GM10847 (cell line): ENCODE measurements around the gene DUOX1.

Experiments used
- POLR2A ChIP-seq: IDR thresholded peaks from 2 replicates; pipeline ENCODE4 v1.6.1; 2011; ENCODE audit not compliant: insufficient read length; ENCODE audit errors: extremely low read depth

The DUOX1 gene

DNA sequence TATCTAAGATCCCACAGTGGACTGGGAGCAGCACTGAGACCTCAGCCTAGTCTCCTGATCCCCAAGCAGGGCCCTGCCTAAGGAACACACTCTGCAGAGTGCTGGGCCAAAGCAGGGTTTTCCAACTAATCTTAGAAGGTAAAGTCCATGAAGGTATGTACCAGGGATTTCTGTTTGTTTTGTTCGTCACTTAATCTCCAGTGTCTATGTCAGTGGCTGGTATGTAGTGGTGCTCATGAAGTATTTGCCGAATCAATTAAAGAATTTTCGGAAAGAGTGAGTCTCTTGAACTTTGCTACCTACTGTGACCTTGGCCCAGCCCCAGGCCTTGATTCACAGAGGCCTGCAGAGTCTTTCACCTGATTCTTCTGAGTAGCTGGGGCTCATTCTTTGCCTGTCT is 1.7 kb downstream of the DUOX1 start:
- no peak for TF ChIP-seq POLR2A

DNA sequence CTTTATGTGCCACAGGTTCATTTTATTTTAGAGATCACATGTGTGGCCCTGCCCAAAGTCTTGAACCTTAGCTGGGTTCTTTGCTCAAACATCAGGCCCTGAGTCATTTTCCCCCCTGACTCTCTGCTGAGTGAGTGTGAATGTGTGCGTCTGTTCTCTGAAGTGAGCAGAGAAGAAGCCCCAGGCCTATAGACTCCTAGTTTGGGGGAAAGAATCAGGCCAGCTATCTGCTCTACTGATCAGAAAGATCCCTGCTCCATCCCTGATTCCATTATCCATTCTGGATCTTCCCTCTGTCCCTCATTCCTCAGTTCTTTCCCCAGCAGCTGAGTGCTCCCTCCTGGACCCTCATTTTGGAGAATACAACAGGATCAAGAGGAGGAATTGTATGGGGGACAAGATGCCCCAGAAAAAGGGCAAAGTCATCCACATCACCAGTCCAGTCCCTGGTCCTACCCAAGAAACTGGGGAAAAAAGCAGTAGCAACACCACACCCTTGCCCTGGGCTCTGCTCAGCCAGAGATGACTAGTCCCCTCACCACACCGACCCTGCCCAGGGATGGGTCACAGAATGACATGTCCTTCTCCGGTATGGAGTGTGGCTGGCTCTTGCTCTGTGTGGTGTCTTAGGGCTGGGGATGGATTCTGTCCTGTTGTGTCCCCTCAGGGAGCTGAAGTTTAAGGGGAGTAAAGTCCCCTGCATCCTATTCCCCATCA is 3.2 kb downstream of the DUOX1 start:
- TF ChIP-seq POLR2A = no peak

DNA sequence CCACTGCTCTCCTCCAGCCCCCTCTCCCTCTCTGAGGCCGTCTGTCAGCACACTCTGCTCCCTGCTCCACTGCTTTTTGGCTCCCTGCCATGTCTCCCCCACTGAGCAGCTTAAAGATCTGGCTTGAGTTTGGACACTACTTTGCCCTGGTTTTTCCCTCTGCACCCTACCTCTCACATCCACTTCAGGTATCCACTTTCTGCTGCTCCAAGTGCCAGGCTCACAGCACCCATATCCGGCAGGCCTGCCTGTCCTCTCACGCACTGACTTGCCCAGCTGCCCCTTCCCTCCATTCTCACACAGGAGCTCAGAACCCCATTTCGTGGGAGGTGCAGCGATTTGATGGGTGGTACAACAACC is 3.7 kb downstream of the DUOX1 start:
- no peak for TF ChIP-seq POLR2A

DNA sequence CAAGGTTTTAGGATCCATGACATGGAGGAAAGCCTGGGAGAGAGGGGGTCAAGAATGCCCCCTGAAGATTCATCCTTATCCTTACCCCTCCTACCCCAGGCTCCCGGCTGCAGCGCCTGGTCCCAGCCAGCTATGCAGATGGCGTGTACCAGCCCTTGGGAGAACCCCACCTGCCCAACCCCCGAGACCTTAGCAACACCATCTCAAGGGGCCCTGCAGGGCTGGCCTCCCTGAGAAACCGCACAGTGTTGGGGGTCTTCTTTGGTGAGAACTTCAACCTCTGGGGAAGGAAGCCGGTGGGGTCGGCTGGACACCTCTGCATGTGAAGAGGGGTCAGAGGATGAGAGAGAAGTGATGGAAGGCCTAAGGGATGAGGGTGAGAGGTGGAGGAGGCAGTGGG is 4.3 kb downstream of the DUOX1 start:
- no peak for TF ChIP-seq POLR2A

DNA sequence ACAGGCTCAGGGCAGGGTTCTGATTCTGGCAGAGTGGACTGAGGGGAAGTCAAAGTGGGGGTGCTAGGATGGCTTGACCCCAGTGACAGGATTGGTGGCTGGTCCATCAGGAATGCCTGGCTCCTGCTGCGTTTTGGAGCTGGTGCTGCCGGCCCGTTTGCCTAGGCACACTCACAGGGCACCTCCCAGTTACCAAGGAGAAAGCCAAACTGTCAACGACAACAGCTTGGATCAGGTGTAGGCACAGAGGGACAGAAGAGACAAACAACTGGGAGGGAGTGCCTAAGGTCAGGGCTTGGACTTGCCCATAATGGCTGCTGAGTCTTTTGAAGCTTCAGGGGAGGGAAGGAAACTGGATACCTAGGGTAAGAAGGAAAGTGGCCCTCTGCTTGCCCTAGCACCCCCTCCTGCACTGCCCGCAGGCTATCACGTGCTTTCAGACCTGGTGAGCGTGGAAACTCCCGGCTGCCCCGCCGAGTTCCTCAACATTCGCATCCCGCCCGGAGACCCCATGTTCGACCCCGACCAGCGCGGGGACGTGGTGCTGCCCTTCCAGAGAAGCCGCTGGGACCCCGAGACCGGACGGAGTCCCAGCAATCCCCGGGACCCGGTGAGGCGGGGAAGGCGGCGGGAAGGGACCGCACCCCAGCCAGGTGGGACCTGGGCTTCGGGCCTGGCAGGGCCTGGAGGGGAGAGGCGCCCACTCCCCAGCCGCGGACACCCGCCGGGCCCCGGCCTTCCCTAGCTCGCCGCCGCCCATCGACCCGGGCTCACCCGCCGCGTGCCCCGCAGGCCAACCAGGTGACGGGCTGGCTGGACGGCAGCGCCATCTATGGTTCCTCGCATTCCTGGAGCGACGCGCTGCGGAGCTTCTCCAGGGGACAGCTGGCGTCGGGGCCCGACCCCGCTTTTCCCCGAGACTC is 5.1 kb downstream of the DUOX1 start:
- TF ChIP-seq POLR2A = no peak

DNA sequence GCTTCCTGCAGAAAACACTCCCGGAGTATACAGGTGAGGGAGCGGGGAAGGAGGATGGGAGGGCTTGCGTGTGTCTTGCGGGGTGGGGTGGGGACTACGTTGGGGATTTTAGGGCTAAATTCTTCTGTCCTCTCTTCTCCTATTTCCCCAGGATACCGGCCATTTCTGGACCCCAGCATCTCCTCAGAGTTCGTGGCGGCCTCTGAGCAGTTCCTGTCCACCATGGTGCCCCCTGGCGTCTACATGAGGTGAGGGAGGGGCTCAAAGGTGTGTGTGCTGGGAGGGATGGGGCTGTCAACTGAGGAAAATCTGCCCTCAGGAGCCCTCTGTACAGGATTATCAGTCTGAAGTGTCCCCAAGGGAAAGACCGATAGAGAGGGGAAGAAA is 6.6 kb downstream of the DUOX1 start:
- TF ChIP-seq POLR2A = no peak

DNA sequence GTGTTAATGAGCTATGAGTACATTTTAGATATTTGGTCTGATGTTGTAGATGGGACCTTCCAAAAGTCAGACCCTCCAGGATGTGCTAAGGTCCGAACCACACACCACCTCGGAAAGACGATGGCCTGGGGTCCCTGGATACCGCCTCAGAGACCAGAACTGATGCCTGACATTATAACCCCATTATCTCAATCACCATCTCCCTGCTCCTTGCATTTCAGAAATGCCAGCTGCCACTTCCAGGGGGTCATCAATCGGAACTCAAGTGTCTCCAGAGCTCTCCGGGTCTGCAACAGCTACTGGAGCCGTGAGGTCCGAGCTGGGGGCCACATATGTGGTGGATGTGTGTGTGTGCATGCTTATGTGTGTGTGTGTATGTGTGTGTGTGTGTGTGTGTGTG is 7.9 kb downstream of the DUOX1 start:
- TF ChIP-seq POLR2A = no peak

DNA sequence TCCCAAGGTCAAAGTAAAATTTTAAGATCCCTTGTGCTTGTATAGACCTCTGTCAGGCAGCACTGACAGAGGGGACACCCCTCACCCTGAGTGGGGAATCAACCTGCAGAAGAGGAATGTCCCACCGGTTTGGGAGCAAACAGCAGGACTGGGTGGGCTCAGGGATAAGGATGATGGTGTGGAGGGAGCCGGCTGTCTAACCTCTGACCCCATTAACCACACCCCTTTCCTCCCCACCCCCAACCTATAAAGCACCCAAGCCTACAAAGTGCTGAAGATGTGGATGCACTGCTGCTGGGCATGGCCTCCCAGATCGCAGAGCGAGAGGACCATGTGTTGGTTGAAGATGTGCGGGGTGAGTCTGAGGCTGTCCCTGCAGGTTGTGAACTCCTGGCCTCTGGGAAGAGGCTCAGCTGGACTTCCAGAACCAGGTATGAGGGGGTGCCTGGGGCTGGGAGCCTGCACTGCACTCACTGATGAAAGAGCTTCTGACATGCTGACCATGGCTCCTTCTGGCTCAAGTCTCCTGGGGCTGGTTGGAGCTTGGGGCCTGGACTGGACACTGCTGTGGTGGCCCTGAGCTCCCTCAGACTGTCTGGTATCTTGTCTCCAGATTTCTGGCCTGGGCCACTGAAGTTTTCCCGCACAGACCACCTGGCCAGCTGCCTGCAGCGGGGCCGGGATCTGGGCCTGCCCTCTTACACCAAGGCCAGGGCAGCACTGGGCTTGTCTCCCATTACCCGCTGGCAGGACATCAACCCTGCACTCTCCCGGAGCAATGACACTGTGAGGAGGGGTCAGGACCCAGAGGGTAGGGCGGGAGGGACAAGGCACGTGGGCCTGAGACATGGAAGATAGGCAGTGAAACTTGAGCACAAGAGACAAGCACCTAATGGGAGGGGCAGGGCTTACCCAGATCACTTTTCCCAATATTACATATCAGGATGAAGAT is 9.3 kb downstream of the DUOX1 start:
- TF ChIP-seq POLR2A = no peak

DNA sequence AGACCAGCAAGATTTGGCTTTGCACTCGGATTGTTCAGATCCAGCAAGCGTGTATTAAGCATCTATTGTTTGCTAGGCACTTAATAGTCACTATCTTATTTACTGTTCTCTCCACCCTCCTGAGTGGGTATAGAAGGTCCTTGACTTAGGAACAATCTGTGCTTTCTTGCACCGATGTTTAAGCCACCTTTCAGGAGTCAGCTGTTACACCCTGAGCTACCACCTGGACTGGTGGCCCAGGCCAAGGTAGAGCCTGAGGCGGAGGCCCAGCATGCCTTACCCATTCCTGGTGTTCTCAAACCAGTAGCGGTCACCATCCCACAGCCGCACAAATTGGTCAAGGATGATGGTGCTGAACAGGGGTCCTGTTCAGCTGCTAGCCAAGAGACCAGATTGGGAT is 10.0 kb downstream of the DUOX1 start:
- TF ChIP-seq POLR2A = no peak

DNA sequence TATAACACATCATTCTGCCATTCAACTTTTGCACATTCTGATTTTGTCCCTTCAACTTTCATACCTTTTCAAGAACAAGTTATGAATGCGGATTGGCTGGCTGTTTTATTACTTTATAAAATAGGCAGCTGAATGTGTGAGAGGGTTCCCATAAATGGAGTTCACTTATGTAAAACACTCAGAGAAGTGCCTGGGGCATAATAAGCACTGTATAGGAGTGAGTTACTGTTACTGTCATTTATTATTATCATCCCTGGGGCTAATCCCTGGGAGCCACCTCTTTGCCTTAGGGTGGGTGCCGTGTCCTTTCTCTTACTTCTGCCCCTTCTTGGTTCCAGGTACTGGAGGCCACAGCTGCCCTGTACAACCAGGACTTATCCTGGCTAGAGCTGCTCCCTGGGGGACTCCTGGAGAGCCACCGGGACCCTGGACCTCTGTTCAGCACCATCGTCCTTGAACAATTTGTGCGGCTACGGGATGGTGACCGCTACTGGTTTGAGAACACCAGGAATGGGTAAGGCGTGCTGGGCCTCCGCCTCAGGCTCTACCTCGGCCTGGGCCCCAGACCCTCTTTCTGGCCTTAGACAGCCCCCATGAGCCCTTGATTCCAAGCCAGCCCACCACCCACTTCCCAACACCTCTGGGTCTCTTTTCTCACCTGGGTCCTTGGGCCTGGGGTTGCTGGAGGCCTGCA is 10.9 kb downstream of the DUOX1 start:
- no peak for TF ChIP-seq POLR2A

DNA sequence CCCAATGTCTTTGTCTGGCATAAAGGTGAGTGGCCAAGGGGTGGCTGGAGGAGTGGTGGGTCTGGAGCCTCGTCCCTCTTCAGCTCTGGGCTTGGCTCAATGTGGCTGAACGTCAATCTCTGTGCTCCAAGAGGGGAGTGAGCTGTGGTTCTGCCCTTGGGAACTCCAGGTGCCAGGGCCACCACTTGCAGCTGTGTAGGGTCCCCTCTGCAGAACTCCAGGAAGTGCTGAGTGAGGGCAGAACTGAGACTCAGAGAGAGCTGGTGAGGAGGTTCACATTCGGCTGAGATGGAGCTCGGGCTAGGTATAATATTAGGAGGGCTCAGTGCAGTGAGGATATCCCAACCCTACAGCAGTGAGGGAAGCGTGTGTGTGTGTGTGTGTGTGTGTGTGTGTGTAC is 11.6 kb downstream of the DUOX1 start:
- no peak for TF ChIP-seq POLR2A

DNA sequence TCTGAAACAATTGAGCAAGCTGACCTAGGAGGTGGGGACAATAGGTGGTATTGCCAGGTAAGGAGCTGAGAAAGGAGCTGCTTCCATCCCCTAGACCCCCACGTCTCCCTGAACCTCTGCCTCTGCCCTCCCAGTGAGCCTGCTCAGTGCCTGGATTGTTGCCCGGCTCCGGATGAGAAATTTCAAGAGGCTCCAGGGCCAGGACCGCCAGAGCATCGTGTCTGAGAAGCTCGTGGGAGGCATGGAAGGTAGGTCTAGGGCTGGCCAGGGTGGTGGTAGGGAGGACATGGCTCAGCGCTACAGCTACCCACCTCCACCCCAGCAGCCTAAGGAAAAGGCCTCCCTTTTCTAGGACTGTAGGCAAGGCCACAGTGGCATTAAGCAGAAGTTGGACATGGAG is 13.3 kb downstream of the DUOX1 start:
- TF ChIP-seq POLR2A = no peak

DNA sequence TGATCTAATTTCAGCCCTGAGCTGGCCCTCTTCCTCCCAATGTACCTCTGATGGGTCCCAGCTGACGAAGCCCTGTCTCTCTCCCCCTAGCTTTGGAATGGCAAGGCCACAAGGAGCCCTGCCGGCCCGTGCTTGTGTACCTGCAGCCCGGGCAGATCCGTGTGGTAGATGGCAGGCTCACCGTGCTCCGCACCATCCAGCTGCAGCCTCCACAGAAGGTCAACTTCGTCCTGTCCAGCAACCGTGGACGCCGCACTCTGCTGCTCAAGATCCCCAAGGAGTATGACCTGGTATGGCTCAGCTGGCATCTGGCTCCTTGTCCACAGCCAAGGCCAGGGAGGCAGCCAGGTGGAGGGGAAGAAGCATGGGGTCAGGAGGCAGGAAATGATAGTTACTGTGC is 14.2 kb downstream of the DUOX1 start:
- TF ChIP-seq POLR2A = no peak

DNA sequence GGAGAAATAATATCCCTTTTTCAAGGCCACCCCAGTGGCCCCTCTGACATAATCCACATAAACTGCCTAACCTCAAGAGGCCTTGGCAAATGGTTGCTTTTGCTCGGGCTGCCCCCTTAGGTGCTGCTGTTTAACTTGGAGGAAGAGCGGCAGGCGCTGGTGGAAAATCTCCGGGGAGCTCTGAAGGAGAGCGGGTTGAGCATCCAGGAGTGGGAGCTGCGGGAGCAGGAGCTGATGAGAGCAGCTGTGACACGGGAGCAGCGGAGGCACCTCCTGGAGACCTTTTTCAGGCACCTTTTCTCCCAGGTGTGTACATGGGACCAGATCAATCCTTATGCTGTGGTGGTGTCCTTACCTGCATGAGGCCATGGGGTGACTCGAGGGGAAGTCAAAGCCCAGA is 15.0 kb downstream of the DUOX1 start:
- TF ChIP-seq POLR2A = no peak

DNA sequence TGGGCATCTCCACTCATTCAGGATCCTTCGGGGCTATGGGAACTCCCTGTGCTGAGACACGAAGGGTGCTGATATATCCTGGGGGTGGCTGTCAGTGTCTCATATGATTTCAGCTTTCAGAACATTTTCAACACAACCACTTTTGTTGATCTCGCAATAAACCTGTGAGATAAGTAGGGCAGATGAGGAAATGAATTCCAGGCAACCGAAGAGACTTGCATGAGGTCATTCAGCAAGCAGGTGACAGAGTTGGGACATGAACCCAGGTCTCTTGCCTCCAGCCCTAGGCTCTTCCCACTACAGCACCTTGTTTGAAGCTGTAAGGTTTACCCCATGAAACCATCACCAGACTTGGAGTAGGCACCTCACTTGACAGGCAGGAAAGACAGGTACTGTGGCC is 16.6 kb downstream of the DUOX1 start:
- no peak for TF ChIP-seq POLR2A
